Femur (tissue), 1 donor: ENCODE data around the gene CSNK2A2.

Source experiments
- DNase-seq: peaks from one replicate; pipeline ENCODE4 v3.0.0-alpha.2; 2017

The CSNK2A2 gene

DNA sequence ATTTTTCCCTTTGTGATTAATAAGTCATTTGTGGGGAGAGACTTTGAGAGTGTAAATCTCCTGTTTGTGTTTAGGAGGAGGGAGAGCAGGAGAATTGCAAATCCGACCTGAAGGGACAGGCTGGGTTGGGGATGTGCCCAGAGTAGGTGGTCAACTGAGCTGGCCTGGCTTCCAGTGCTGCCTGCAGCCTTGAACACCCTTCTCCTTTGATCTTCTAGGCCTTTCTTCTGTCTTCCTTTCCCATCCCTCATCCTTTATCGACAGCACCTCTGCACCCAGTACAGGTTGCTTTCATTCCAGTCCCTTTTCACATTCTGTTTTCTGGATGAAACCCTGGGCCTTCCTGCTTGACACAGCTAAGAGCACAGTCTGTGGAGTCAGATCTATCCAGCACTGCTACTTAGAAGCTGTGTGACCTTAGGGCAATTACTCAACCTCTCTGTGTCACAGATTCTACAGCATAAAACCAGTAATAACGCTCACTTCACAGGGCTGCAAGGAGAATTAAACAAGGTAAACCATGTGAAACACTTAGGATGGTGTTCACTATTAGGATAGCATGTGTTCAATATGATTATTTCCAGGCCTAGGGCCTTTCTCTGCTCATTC lies 1.0 kb upstream of the CSNK2A2 start:
- DNase-seq, result no peak

DNA sequence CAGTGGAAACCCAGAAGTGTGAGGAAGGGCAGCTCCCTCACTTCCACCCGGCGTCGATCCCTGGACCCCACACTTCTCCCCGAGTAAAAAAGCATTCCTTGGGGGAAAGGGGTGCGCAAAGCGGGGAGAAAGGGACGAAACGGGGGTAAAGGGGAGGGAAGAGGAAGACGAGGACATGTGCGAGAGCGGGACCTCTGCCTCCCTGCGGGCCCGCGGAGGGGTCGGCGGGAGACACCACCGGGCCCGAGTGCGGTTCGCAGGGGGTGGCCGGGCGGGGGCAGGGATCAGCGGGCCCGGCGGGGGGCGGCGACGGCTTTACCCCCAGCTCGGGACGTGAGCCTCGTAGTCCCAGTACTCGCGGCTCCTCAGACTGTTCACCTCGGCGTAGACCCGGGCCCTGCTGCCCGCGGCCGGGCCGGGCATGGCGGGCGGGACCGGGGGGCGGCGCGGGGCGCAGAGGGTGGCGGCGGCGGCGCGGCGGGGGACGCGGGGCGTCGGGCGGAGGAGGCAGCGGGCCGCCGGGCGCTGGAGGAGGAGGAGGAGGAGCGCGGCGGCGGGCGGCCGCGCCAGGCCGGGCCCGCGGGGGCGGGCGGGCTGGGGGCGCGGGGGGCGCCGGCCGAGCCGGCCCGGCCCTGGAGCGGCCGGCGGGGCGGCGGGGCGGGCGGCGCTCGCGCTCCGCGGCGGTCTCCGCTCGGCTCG lies 443 bp downstream of the CSNK2A2 start:
- DNase-seq, result no peak

DNA sequence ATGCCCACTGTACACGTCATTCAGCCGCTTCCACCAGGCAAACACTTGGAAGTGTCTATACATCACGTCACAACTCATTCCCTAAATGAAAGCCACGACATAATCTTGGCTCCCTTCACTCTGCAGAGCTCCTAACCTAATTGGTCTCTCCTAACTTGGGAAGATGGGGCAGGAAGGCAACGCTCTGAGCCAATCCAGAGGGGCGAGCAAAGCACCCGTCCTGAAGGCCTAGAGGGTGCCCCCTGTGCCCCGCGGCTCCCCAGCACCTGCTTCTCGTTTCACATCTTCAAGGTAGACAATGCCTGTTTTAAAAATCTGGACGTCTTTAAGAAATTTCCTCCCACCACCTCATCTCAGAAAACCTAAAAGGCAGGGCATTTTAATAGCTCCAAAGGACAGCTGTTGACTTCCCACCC lies 1.0 kb downstream of the CSNK2A2 start:
- no peak for DNase-seq

DNA sequence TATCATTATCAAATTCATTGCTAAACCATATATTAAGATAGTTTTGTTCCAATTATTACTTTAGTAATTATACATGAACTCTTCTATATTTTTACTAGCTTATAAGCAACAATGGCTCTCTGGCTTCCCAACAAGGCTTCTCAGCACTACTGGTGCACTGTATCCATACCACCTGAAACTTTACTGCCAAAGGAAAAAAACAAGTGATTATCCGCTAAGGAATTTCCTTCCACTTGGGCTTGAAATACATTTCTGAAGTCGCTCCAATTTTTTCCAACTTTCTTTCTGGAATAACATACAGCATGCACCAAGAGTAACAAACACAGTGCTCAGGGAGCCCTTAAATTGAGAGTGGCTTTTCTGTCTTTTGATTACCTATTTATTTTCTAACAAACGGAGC lies 2.1 kb downstream of the CSNK2A2 start:
- DNase-seq, result no peak

DNA sequence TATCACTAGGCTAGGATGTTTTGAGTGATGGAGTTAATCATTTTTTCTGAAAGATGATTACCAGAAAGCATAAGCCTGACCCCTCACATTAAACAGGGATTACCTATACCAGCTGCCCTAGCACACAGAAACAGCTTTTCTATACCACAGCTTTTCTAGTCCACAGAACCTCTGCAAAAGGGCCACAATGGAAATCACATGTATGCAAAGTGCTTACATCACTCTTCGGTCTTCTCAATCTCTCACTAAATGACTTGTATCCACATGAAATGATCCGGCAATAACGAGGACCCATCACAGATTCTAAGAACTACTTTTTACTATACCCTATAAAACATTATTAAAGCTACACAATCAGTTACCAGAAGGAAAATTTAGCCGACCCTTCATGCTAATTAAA lies 2.6 kb downstream of the CSNK2A2 start:
- no peak for DNase-seq

DNA sequence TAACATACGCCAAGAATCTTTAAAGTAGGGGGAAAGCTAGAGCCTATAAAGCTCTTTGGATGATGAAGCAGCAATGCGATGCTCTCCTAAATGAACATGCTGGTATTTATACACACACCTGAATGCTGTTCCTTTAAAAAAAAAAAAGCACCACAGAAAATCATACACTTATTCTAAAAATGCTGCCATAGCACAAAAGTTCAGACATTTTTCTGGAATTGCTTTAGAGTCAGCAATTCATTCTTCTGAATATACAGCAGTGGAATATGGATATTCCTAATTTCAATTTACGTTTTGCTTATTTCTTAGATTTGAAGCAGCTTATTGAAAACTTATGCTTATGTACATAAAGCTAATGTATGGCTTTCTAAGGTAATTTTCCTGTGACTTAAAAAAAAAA lies 3.1 kb downstream of the CSNK2A2 start:
- DNase-seq, result no peak

DNA sequence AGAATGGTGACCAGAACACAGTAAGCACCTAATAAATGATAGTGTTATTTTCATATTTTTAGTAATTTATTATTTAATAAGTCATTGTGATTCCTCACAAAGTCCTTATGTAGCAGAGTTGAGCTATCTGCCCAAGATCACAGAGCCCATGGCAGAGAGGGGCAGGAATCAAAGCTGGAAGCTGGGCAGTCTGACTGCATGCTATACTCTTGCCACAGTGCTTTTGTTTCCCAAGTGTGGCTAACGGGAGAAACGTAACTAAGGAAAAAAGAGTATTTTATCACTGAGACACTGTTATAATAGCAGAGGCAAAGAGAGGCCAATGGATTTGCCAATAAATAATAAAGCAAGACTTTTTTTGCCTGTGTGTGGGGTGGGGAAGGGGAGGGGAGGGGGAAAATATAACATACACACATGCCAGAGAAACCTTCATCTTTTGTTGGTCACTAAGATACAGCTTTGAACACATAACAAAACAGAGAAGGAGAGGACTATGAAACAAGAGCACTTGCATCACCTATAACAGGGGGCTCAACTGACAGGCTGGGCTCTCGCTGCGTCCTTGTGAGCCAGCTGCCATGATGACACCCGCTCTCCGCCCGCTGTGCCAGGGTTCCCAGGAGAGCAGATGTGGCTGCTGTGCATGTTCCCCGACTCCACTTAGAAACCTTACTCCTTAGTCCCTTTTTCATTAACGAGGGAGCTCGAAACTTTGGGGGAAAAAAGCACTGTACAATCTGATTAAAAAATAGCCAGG lies 10.1 kb downstream of the CSNK2A2 start:
- DNase-seq, result peak; percentile 25

DNA sequence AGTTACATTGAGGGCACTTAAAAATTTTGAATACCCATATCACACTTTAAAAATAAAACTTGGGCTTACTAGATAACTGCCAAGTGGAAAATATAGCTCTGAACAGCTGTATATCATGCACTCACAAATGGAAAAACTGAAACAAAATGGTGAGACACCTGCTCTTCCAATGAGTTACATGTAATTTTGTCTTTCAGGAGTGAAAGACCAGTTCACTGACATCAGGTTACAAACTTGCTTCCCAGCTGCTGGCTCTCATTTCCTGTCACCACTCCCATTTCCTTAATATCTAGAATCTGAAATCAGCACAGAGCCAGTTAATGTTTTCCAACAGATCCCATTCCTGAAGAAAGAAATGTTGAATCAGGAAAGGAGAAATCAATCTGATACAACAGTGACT lies 10.8 kb downstream of the CSNK2A2 start:
- DNase-seq, result no peak

DNA sequence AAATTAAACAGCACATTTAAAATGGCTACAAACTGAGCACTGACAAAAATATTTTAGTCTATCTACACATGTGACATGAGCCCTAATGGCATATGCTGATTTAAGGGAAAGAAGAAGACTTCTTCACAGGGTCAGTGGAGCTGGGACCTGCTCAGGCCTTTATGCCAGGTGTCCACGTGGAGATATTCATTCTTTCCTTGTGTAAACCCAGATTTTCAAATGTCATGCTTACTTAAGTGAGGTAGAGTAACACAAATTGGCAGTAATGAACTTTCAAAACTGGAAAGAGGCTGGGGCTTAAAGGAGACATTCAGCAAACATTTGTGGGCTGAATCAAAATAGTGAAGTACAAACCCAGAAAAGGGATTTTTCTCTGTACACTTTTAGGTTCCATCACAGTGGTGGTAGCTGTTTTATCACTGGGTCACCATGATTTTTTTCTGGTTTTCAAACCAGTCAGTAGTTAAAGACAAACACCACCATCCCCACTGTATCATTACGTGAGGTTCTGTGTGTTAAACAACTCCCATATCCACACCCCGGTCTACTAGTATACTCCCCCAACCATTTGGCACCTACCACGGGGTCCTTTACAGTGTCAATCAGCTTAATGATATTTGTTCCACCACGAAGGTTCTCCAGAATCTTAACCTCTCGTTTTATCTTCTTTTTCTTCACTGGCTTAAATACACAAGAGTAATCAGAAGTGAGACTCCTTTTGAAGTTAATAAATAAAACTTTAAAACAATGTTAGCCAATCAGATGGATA lies 11.5 kb downstream of the CSNK2A2 start:
- no peak for DNase-seq

DNA sequence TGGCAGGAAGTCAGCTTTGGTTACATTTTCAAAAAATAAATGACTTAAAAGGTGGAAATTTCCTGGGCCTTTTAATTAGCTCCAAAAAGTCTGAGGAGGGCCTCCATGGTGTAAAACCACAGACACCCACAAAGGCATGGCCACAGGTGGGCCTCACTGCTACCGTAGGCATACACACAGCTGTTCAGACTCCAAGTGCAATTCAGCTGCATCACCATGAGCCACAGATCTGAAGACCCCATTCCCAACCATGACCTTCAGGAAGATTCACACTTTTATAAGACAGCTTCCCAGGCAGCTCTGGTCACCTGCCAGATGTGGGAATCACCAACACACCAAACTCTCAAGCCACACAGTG lies 20.6 kb downstream of the CSNK2A2 start:
- no peak for DNase-seq

DNA sequence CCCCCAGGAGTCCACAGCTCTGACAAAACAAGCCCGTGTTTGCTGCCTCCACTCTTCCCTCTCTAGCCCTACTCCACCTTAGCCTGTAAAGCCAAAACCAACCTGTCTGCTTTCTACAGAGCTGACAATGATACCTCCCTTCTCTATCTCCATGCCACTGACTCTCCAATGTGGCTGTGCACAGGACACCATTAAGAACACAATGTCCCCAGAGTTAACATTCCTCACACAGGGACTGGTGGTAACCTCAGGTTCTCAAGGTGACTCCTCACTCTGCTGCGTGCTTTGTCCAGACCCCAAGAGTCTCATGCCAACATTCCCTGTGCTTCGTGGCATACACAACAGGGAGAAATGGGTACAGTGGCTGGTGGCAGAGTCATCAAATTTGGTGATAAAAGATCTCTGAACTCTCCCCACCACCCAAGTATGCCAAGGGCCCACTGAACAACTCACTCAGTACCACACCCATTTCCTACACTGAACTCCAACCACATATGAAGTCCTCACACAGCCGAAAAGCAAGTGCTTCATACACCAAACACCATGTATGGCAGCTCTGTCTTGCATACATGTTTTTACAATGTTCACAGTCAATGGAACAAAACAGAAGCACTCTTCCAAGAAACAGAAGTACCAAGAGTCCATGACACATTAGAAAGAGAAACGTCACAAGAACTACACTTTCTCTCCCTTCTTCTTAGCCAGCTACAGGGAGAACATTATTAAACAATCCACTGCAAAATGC lies 21.1 kb downstream of the CSNK2A2 start:
- no peak for DNase-seq

DNA sequence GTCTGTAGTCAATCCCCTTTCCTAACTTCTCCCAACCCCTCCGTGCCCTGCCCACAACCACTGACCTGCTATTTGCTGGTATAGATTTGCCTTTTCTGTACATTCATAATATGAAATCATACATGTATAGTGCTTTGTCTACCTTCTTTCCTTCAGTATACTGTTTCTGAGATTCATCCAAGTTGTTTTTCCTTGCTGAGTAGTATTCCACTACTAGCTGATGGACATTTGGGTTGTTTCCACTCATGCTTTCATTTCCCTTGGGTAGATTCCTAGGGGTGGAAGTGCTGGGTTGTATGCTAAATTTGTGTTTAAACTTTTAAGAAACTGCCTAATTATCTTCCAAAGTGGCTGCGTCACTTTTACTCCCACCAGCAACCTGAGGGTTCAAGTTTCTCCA lies 27.7 kb downstream of the CSNK2A2 start:
- no peak for DNase-seq

DNA sequence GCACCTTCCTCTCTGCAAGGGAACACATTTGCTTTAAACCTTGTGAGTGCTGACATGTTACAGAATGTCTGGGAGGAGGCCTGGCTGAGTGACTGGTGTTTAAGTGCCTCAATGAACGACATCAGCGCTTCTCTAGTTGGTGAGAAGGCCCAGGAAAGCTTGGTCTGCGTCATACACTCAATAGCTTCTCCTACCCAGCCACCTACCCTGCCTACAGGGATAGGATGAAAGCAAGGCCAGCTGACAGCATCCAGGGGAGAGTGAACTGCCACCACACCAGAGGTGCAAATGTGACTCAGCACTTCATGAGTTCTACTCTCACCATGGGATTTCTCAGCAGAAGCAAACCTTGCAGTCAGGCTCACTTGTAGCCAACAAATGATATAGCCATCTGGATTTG lies 37.1 kb downstream of the CSNK2A2 start:
- DNase-seq, result no peak

DNA sequence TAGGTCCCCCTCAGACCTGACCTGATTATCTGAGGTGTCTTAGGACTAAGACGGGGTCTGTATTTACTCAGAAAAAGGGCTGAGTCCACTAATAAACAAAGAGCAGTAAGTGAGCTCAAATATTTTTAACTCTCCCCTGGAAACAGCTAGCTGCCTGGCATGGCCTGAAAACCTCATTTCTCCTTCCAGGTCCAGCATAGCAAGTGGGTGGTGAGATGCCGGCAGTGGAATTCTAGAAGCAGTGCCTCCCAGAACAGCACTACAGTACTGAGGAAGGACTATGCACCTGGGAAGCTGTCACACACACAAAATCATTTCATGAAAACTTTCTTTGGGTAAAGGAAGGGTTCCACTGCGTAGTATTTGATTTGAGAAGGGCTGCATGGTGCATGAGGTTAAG lies 39.2 kb downstream of the CSNK2A2 start:
- no peak for DNase-seq

DNA sequence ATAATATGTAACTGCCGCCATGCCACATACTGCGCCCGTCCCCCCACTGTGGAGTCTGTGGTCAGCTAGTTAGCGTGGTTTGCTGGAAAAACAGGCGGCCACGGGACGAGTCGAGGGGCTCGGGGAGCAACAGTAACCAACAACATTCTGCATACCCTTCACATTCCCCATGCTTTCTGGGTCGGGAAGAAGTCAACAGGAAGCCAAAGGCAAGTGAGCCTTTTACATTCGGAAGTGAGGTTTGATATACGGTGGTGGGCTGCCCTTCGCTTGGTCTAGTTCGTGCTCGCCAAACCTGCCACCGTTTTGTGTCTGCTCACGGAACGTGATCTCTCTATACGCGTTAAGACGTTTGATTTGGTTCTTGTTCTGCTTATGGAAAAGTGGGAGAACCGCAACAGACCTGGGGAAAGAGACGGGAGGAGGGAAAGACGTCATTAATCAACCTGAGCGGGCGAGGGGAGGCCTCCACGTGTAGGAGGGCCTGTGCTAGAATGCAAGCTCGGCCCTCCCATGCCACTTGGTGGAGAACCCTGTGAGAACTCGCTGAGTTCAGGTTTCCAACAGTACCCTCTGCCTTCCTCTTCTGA lies 39.9 kb downstream of the CSNK2A2 start:
- no peak for DNase-seq

DNA sequence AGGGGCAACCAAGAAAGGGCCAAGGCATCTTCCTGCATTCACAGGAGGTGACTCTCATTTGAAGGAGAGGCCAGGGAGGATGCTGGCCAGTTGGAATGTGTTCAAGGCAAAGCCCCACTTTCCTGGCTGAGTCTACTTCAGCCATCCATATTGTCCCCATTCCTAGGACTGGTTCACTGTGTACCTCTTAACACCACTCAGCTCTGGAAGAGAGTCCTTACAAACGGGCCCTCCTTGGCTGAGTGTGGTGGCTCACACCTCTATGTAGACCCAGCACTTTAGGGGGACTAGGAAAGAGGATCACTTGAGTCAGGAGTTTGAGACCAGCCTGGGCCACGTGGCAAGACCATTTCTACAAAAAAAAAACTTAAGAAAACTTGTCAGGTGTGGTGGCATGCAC lies 40.7 kb downstream of the CSNK2A2 start:
- no peak for DNase-seq

DNA sequence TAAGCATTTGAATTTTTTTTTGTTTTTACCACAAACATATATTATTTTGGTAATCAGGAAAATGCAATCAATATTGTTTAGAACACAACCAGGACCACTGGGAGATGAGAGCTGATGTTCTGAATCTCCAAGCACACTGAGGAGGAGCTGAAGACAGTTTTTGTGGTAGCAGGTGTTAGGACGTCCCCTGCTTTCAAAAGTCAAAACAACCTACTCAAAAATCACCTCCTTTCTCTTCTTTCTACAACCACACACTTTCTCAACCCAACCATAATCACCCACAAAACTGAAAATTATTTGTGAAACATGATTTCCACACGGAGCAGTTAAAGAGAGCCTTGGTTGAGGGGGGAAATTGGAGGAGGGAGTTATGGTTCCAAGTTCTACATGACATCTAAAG lies 42.1 kb downstream of the CSNK2A2 start:
- no peak for DNase-seq

DNA sequence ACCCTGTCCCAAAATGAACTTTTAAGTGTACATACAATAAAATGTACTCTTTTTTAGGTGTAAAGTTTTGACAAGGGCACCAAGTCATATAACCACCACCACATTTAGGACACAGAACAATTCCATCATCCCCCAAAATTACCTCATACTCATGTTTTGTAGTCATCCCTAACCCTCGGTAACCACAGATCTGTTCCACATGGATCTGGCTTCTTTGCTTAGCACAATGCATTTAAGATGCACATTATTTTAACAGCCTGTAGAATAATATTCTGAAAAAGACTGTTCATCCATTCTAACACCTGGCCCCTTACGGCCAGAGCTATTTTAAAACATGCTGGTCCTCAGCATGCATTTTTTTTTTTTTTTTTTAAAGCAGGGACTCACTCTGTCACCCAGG lies 43.6 kb downstream of the CSNK2A2 start:
- no peak for DNase-seq

DNA sequence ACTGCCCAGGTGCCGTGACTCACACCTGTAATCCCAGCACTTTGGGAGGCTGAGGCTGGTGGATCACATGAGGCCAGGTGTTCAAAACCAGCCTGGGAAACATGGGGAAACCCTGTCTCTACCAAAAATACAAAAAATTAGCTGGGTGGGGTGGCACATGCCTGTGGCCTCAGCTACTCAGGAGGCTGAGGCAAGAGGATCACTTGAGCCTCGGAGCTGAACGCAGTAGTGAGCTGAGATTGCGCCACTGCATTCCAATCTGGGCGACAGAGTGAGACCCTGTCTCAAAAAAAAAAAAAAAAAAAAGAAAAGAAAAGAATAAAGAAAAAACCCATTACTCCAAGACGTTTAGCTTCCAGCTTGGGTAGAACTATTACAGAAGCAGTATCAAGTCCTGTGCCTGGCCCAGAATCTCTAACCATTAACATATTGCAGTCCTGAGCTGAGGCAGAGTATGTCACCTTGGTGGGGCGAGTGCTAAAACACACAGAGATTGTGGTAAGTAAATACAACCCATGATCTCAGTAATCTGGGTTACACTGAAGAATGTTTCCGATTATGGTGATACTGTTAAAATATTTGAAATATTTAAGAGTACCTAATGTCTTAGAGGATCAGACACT lies 45.5 kb downstream of the CSNK2A2 start:
- DNase-seq, result no peak

DNA sequence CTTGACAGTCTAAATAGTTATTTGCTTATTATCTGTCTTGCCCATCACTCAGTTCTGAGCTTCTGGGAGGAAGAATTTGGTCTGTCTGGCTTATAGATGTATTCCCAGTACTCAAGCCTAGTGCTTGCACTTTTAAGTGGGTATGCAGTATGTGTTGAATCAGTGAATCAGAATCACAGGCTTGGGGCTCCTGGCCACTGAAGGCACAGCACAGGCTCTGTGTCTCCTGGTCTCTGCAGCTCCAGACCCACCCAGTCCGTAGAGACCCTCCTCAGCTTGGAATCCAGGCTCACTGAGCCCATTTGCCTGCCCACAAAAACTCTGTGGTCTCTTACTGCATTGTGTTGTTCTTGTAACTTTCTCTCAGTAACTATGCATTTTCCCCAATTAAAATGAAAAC lies 49.4 kb downstream of the CSNK2A2 start:
- no peak for DNase-seq

DNA sequence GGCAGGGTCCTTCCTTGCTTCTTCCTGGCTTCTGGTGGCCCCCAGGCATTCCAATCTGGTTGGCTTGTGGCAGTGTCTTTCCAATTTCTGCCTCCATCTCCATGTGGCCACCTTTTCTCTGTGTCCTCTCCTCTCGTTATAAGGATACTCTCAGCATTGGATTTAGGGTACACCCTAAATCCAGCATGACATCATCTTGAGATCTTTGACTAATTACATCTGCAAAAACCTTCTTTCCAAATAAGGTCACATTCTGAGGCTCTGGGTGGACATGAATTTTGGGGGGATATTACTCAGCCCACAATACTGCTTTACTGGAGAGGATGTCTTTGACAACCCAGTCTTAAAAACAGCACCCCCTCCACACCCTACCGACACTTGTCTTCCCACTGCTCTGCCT lies 49.8 kb downstream of the CSNK2A2 start:
- DNase-seq, result no peak

DNA sequence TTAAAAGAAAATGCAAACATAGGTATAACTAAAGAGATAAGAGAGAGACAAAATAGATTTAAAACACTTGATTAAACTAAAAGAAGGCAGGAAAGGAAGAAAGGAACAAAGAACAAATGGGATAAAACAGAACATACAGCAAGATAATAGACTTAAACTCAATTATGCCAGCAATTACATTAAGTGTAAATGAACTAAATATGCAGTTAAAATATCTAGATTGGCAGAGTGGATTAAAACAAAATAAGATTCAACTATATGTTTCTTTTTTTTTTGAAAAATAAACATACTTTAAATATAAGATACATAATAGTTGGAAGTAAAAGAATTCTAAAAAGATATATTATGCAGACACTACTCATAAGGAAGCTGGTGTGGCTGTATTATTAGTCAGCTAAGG lies 59.1 kb downstream of the CSNK2A2 start:
- DNase-seq, result no peak
